ENCODE data around the gene YWHAG.

DNA sequence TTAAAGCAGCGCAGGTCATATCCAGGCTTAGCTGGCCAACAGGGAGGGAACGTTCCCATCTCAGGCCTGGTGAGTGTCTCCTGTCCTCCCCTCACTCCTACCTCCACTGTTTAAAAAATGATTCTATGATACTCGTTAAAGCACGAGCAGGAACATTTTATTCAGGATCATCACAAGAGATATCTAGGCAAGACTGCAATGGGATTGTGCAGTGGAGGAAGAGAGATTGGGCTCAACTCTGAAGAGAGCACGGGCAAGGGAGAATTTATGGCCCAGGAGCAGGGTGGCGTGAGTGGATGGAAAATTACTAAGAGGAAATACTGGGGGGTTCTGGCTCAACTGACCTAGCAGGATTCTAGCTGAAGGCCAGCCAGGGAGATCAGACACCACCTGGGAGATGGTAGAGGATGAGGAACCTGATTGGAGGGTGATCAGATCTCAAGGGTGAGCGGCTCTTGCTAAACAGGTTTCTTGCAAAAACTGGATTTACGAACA, 65.3 kb downstream of the YWHAG start:
- TF ChIP-seq, protein P1, sequence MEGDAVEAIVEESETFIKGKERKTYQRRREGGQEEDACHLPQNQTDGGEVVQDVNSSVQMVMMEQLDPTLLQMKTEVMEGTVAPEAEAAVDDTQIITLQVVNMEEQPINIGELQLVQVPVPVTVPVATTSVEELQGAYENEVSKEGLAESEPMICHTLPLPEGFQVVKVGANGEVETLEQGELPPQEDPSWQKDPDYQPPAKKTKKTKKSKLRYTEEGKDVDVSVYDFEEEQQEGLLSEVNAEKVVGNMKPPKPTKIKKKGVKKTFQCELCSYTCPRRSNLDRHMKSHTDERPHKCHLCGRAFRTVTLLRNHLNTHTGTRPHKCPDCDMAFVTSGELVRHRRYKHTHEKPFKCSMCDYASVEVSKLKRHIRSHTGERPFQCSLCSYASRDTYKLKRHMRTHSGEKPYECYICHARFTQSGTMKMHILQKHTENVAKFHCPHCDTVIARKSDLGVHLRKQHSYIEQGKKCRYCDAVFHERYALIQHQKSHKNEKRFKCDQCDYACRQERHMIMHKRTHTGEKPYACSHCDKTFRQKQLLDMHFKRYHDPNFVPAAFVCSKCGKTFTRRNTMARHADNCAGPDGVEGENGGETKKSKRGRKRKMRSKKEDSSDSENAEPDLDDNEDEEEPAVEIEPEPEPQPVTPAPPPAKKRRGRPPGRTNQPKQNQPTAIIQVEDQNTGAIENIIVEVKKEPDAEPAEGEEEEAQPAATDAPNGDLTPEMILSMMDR (IDR thresholded peaks at IDR 0.05), result no peak
- no peak for TF ChIP-seq POLR2A (IDR thresholded peaks at IDR 0.05)
